ENCODE measurements around the gene DCK. TPM values are rescaled to one million over a fixed set of nuclear protein-coding genes. Genes with fewer than 3 reads are reported as not detected.
"Not testable (repeated sequence)": the region's sequence is repeated elsewhere in the genome, so short reads cannot be mapped to it uniquely, and the experiment has no call there.

Gene DCK
- total RNA-seq, 1 donor: 20.7 TPM

GRCh38 chr4:70997546-70997945, 4.1 kb downstream of the DCK start:
- DNase-seq (ENCODE audit: low read depth in 2 of 3, low spot score in 2 of 3): no peak

- not testable (repeated sequence) for DNase-seq (ENCODE audit: low read depth in 2 of 3, low spot score in 2 of 3)
Measured at GRCh38 chr4:70999639-71000038, 6.2 kb downstream of the DCK start.

- DNase-seq (ENCODE audit: low read depth in 2 of 3, low spot score in 2 of 3): not testable (repeated sequence)
Measured at GRCh38 chr4:71001363-71001762, 7.9 kb downstream of the DCK start.

GRCh38 chr4:71004281-71004851, 10.9 kb downstream of the DCK start:
- DNase-seq (ENCODE audit: low read depth in 2 of 3, low spot score in 2 of 3): peak in 2 of 3 donors; percentile 26 to 42

GRCh38 chr4:71005025-71005424, 11.6 kb downstream of the DCK start:
- not testable (repeated sequence) for DNase-seq (ENCODE audit: low read depth in 2 of 3, low spot score in 2 of 3)

- DNase-seq (ENCODE audit: low read depth in 2 of 3, low spot score in 2 of 3): peak in 2 of 3 donors; percentile 50 to 81
Measured at GRCh38 chr4:71006203-71006907, 12.9 kb downstream of the DCK start.

- no peak for DNase-seq (ENCODE audit: low read depth in 2 of 3, low spot score in 2 of 3)
Measured at GRCh38 chr4:71008196-71008595, 14.7 kb downstream of the DCK start.

- DNase-seq (ENCODE audit: low read depth in 2 of 3, low spot score in 2 of 3): no peak
Measured at GRCh38 chr4:71009086-71009485, 15.6 kb downstream of the DCK start.

- peak in 2 of 3 donors; percentile 47 to 66 for DNase-seq (ENCODE audit: low read depth in 2 of 3, low spot score in 2 of 3)
Measured at GRCh38 chr4:71009890-71010588, 16.6 kb downstream of the DCK start.

GRCh38 chr4:71011451-71011850, 18.0 kb downstream of the DCK start:
- no peak for DNase-seq (ENCODE audit: low read depth in 2 of 3, low spot score in 2 of 3)

GRCh38 chr4:71017391-71017790, 23.9 kb downstream of the DCK start:
- DNase-seq (ENCODE audit: low read depth in 2 of 3, low spot score in 2 of 3): not testable (repeated sequence)

- DNase-seq (ENCODE audit: low read depth in 2 of 3, low spot score in 2 of 3): no peak
Measured at GRCh38 chr4:71020611-71021010, 27.2 kb downstream of the DCK start.

- no peak for DNase-seq (ENCODE audit: low read depth in 2 of 3, low spot score in 2 of 3)
Measured at GRCh38 chr4:71025654-71026053, 32.2 kb downstream of the DCK start.

- DNase-seq (ENCODE audit: low read depth in 2 of 3, low spot score in 2 of 3): peak in 2 of 3 donors; percentile 26 to 28
Measured at GRCh38 chr4:71026086-71026485, 32.6 kb downstream of the DCK start.

GRCh38 chr4:71027611-71028010, 34.2 kb downstream of the DCK start:
- DNase-seq (ENCODE audit: low read depth in 2 of 3, low spot score in 2 of 3): no peak

- DNase-seq (ENCODE audit: low read depth in 2 of 3, low spot score in 2 of 3): no peak
Measured at GRCh38 chr4:71029504-71029903, 36.1 kb downstream of the DCK start.

- DNase-seq (ENCODE audit: low read depth in 2 of 3, low spot score in 2 of 3): not testable (repeated sequence)
Measured at GRCh38 chr4:71032106-71032505, 38.7 kb downstream of the DCK start.

- DNase-seq (ENCODE audit: low read depth in 2 of 3, low spot score in 2 of 3): no peak
Measured at GRCh38 chr4:71045256-71045655, 51.8 kb downstream of the DCK start.

GRCh38 chr4:71049395-71049794, 55.9 kb downstream of the DCK start:
- no peak for DNase-seq (ENCODE audit: low read depth in 2 of 3, low spot score in 2 of 3)

- no peak for DNase-seq (ENCODE audit: low read depth in 2 of 3, low spot score in 2 of 3)
Measured at GRCh38 chr4:71050809-71051208, 57.4 kb downstream of the DCK start.

- no peak for DNase-seq (ENCODE audit: low read depth in 2 of 3, low spot score in 2 of 3)
Measured at GRCh38 chr4:71052034-71052433, 58.6 kb downstream of the DCK start.

GRCh38 chr4:71052716-71053115, 59.3 kb downstream of the DCK start:
- DNase-seq (ENCODE audit: low read depth in 2 of 3, low spot score in 2 of 3): no peak

Data from hematopoietic multipotent progenitor cell (in vitro differentiated cells).